Measurements from ENCODE around the gene TPX2.
A peak's percentile ranks its signal among the peaks of the same experiment; 100 is the strongest.
"Not testable (repeated sequence)": the region's sequence is repeated elsewhere in the genome, so short reads cannot be mapped to it uniquely, and the experiment has no call there.

TPX2 gene

DNA sequence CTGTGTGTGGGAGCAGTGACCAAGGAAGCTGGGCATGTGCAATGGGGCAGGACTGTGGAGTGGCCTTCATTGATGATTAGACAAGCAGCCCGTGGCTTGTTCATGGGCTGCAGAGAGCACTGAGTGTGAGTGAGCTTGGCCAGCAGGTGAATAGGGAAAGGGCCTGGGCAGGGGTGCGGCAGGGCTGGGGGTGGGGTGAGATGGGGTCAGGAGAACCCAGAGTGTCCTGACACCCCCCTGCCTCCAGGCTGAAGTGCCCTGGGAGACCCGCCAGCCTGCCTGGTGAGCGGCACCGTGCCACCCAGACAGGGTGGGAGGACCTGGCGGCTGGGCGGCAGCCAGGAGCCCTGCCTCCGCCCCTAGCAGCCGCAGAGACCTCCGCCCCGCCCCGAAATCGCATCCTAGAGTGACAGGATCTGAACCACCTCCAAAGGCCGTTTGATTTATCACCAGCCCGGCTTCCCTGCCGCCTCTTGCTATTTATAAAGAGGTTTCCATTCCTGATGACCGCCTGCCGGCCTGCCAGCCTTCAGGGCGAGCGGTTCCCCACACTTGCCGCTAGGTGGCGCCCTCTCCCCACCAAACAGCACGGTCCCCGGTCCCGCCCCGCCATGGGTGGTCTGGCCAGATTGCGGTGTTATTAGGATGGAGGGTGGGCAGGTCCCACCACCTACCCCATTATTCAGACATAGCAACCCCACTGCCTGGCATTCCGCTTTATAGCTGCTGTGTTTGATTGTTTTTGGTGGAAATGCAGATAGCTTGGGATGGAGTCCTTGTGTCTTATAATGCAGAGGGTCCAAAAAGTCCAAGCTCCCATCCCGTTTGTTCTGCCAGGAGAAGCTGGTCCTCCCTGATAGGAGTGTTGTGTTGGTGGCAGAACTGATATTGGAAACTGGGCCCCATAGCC is 83.6 kb downstream of the TPX2 start:
- no peak overlapping the region for H3K4me3 ChIP-seq (ENCODE audit: control insufficient read depth, low read depth, low read length)
- TF ChIP-seq, protein P1, sequence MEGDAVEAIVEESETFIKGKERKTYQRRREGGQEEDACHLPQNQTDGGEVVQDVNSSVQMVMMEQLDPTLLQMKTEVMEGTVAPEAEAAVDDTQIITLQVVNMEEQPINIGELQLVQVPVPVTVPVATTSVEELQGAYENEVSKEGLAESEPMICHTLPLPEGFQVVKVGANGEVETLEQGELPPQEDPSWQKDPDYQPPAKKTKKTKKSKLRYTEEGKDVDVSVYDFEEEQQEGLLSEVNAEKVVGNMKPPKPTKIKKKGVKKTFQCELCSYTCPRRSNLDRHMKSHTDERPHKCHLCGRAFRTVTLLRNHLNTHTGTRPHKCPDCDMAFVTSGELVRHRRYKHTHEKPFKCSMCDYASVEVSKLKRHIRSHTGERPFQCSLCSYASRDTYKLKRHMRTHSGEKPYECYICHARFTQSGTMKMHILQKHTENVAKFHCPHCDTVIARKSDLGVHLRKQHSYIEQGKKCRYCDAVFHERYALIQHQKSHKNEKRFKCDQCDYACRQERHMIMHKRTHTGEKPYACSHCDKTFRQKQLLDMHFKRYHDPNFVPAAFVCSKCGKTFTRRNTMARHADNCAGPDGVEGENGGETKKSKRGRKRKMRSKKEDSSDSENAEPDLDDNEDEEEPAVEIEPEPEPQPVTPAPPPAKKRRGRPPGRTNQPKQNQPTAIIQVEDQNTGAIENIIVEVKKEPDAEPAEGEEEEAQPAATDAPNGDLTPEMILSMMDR (conservative IDR thresholded peaks at IDR 0.05; ENCODE audit: control insufficient read depth, insufficient read depth, low read depth, low read length), result peak; percentile 83
- peak; percentile 48 for DNase-seq (ENCODE audit: low read depth)

DNA sequence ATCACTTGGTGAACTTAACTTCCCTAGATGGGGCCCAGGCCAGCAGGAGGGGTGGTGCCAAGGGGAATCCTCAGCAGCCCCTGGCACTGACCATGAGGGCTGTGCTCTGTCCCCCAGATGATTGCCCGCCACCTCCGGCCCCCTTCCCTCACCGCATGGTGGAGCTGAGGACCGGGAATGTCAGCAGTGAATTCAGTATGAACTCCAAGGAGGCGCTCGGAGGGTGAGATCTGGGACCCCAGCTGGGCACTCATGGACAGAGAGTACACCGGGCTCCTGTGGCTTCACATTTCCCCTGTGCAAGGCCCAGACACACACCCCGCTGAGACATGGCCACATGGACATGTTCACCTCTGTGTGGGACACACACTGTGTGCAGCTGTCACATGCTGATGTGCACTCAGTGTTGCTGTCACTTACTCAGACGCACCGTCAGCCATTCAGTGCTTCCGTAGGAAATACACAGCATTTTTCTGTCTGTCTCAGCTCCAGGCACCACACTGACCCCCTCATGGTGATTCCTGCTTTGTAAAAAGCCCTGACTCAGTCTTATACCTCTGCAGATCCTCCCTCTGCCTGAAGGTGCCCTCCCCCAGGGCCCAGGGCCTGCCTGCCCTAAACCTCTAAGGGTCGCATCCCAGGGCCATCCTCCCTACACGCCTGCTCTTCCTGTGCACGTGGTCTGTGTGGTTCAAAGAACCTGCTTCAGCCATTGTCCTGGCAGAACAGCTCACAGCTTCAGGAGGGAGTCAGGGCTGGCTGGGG is 84.5 kb downstream of the TPX2 start:
- DNase-seq (ENCODE audit: low read depth), result no peak
- TF ChIP-seq, protein P1 (conservative IDR thresholded peaks at IDR 0.05; ENCODE audit: control insufficient read depth, insufficient read depth, low read depth, low read length), result no peak
- no peak overlapping the region for H3K4me3 ChIP-seq (ENCODE audit: control insufficient read depth, low read depth, low read length)

DNA sequence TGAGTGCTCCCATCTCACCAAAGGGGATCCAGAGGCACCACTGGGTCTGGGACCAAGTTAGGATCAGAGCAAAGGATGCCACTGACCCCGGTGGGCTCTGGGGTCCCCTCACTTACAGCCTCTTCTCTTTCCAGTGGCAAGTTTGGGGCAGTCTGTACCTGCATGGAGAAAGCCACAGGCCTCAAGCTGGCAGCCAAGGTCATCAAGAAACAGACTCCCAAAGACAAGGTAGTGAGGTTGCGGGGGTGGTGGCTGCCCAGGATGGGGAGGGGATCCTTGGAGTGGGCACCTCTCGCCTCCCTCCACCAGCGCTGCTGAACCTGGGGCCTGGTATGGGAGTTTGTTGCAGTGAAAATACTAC is 85.0 kb downstream of the TPX2 start:
- H3K4me3 ChIP-seq (ENCODE audit: control insufficient read depth, low read depth, low read length), result no peak overlapping the region
- TF ChIP-seq, protein P1 (conservative IDR thresholded peaks at IDR 0.05; ENCODE audit: control insufficient read depth, insufficient read depth, low read depth, low read length), result no peak
- no peak for DNase-seq (ENCODE audit: low read depth)

DNA sequence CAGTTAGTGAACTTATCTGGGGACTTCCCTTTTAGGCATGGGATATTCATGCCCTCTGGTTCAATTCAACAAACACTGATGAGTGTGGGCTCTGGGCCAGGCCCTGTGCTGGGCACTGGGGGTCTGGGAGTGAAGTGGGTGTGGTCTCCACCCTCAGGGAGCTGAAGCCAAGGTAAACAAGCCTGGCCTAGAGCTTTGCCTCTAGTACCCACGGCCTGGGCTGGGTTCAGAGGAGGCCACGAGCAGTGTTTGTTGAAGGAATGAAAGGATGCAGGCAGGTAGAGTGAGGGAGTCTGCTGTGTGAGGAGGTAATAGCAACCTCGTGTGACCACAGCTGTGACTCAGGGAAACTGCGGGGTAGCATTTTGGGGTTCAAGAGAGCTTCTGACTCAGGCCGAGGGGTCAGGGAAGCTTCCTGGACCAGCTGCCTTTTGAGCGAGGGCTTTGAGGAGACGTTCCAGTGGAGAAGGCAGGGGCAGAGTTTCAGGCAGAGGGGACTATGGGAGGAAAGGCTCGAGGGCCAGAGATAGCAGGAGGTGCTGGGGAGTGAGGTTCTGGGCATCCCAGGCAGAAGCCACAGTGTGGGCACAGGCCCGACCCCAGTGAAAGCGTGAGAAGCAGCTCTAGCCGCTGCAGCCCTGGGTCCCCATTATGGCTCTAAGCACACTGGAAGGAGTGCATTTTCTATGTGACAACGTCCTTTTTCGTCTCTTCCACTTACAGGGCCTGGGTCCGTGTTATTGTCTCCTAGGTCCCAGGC is 85.6 kb downstream of the TPX2 start:
- DNase-seq (ENCODE audit: low read depth), result no peak
- TF ChIP-seq, protein P1 (conservative IDR thresholded peaks at IDR 0.05; ENCODE audit: control insufficient read depth, insufficient read depth, low read depth, low read length), result no peak
- no peak overlapping the region for H3K4me3 ChIP-seq (ENCODE audit: control insufficient read depth, low read depth, low read length)

DNA sequence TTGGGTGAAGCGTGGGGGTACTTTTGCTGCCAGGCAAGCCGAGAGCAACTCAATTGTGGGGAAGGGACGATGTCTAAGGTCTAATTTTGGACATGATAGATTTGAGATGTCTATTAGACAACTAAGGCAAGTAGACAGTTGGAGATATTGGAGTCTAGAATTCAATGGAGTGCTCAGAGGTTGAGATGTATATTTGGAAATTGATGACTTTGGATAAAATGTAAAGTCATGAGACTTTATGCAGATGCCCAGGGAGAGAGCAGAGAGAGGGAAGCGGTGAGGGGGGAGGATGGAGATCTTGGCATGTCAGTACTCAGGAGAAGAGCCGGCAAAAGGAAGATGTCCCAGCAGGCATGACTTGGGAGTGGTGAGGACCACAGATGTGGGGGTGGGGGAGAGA is 87.0 kb downstream of the TPX2 start:
- TF ChIP-seq, protein P1 (conservative IDR thresholded peaks at IDR 0.05; ENCODE audit: control insufficient read depth, insufficient read depth, low read depth, low read length), result no peak
- no peak for DNase-seq (ENCODE audit: low read depth)
- no peak overlapping the region for H3K4me3 ChIP-seq (ENCODE audit: control insufficient read depth, low read depth, low read length)

DNA sequence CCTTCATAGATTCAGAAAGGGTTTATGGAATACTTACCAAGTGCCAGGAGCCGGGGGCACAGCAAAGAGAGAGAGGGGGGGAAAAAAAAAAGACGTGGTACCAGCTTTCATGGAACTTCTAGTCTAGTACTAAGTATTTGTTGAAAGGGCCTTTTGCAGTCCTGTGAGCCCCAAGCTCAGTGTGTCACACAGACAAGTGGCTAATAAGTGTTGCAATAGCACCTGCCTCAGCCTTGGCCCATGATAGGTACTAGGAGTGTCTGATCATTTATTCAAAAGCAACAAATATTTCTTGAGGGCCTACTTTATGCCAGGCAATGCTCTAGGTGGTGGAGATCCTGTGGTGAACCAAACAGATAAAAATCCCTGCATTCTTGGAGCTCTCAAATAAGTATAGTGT is 88.0 kb downstream of the TPX2 start:
- DNase-seq (ENCODE audit: low read depth), result no peak
- TF ChIP-seq, protein P1 (conservative IDR thresholded peaks at IDR 0.05; ENCODE audit: control insufficient read depth, insufficient read depth, low read depth, low read length), result no peak
- H3K4me3 ChIP-seq (ENCODE audit: control insufficient read depth, low read depth, low read length), result no peak overlapping the region

DNA sequence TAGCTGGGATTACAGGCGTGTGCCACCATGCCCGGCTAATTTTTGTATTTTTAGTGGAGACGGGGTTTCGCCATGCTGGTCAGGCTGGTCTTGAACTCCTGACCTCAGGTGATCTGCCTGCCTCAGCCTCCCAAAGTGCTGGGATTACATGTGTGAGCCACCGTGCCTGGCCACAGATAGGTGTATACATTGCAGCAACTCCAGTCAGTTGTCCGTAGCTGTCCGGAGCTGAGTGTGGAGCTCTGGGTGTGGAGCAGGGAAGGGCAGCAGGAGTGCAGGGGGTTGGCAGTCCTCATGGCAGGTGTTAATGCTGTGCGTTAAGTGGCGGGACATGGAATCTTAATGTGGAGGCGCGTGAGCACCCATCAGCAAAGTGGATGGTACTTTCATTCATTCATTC is 88.9 kb downstream of the TPX2 start:
- not testable (repeated sequence) for DNase-seq (ENCODE audit: low read depth); H3K4me3 ChIP-seq (ENCODE audit: control insufficient read depth, low read depth, low read length)
